IMR-90 (cell line): ENCODE data around the gene DCTD. TPM values are rescaled to one million over a fixed set of nuclear protein-coding genes. Genes with fewer than 3 reads are reported as not detected.

Experiments
- ATAC-seq: fragments of 200-7000 bp; cut with Tn5 transposase; 2 replicates; pipeline ENCODE4 v1.9.1; 2020; ENCODE audit warnings: low read depth, mild to moderate bottlenecking, moderate library complexity
- BruUV-seq: library from RNA; stranded (reverse); fragments of 400-500 nt; replicated peaks from 2 replicates; lab custom pipeline; 2021; lab: Mats Ljungman, UMichigan
- CTCF ChIA-PET: fragments of 300-600 bp; formaldehyde crosslinking; extraction: SDS; loops from one replicate; lab custom pipeline; 2021; ENCODE audit warnings: antibody characterized with exemption; lab: Yijun Ruan, JAX
- POLR2A ChIA-PET: fragments of 300-600 bp; sonication (Branson Sonifier 250); formaldehyde crosslinking; loops from one replicate; lab custom pipeline; 2022; ENCODE audit warnings: antibody characterized with exemption; ENCODE audit not compliant: unreplicated experiment; lab: Charles Lee
- DNase-seq: peaks from one replicate; pipeline ENCODE4 v3.0.0; 2013
- H2AFZ ChIP-seq: replicated peaks from 2 replicates; pipeline ENCODE3; 2013; ENCODE audit warnings: low read length, mild to moderate bottlenecking; ENCODE audit not compliant: poor library complexity
- H2AK5ac ChIP-seq: 2 replicates; pipeline ENCODE4 v1.6.1; 2013; ENCODE audit warnings: low read depth, low read length, inconsistent platforms
- H2AK9ac ChIP-seq: replicated peaks from 2 replicates; pipeline ENCODE3; 2013; ENCODE audit warnings: mild to moderate bottlenecking, low read depth, low read length, moderate library complexity; ENCODE audit not compliant: poor library complexity
- H2BK120ac ChIP-seq: 2 replicates; pipeline ENCODE4 v1.6.1; 2013; ENCODE audit warnings: low read depth, low read length, inconsistent platforms
- H2BK15ac ChIP-seq: 3 replicates; pipeline ENCODE4 v1.6.1; 2013; ENCODE audit warnings: low read depth, low read length, inconsistent platforms
- H2BK20ac ChIP-seq: 2 replicates; pipeline ENCODE4 v1.6.1; 2013; ENCODE audit warnings: low read depth, mild to moderate bottlenecking, inconsistent platforms, low read length, moderate library complexity
- H2BK5ac ChIP-seq: 2 replicates; pipeline ENCODE4 v1.6.1; 2013; ENCODE audit warnings: mild to moderate bottlenecking, low read depth, low read length, inconsistent platforms; ENCODE audit not compliant: poor library complexity, severe bottlenecking
- H3K14ac ChIP-seq: replicated peaks from 2 replicates; pipeline ENCODE4 v1.6.1; 2013; ENCODE audit warnings: low read depth, low read length, inconsistent platforms
- H3K18ac ChIP-seq: 2 replicates; pipeline ENCODE4 v1.6.1; 2013; ENCODE audit warnings: low read depth, low read length, control low read depth
- H3K23ac ChIP-seq: 2 replicates; pipeline ENCODE4 v1.6.1; 2013; ENCODE audit warnings: low read depth, low read length, inconsistent platforms
- H3K27ac ChIP-seq: 2 replicates; pipeline ENCODE4 v1.5.1; 2013; ENCODE audit warnings: mild to moderate bottlenecking, control low read depth, low read length; ENCODE audit not compliant: insufficient read depth
- H3K27me3 ChIP-seq: 2 replicates; pipeline ENCODE4 v1.6.1; 2013; ENCODE audit warnings: low read length; ENCODE audit not compliant: control insufficient read depth, insufficient read depth
- H3K36me3 ChIP-seq: 2 replicates; pipeline ENCODE4 v1.6.1; 2013; ENCODE audit warnings: low read length, mixed read lengths; ENCODE audit not compliant: control insufficient read depth, insufficient read depth
- H3K4ac ChIP-seq: 2 replicates; pipeline ENCODE4 v1.6.1; 2013; ENCODE audit warnings: low read depth, low read length, inconsistent platforms
- H3K4me1 ChIP-seq: 2 replicates; pipeline ENCODE4 v1.6.1; 2013; ENCODE audit warnings: low read length, mixed read lengths; ENCODE audit not compliant: control insufficient read depth, insufficient read depth
- H3K4me2 ChIP-seq: 2 replicates; pipeline ENCODE4 v1.6.1; 2013; ENCODE audit warnings: low read depth, mild to moderate bottlenecking, control low read depth, low read length, moderate library complexity
- H3K4me3 ChIP-seq: 2 replicates; pipeline ENCODE4 v1.5.1; 2013; ENCODE audit warnings: low read depth, mild to moderate bottlenecking, control low read depth, low read length, moderate library complexity; ENCODE audit not compliant: insufficient read depth
- H3K56ac ChIP-seq: 2 replicates; pipeline ENCODE4 v1.6.1; 2013; ENCODE audit warnings: low read length, inconsistent platforms; ENCODE audit not compliant: insufficient read depth; ENCODE audit errors: extremely low read depth
- H3K79me1 ChIP-seq, 2 experiments: 2 replicates each; pipeline ENCODE4 v1.6.1; 2013; ENCODE audit warnings: low read length in 2 of 2, inconsistent platforms in 1 of 2, low read depth in 1 of 2
- H3K9ac ChIP-seq: 2 replicates; pipeline ENCODE4 v1.6.1; 2013; ENCODE audit warnings: low read depth, low read length, control low read depth
- H3K9me1 ChIP-seq: 2 replicates; pipeline ENCODE4 v1.6.1; 2013; ENCODE audit warnings: low read length, inconsistent platforms; ENCODE audit not compliant: insufficient read depth
- H3K9me3 ChIP-seq: 2 replicates; pipeline ENCODE4 v1.6.1; 2013; ENCODE audit warnings: low read length; ENCODE audit not compliant: control insufficient read depth, insufficient read depth
- H4K20me1 ChIP-seq: 2 replicates; pipeline ENCODE4 v1.6.1; 2013; ENCODE audit warnings: low read length, inconsistent platforms; ENCODE audit not compliant: insufficient read depth
- H4K5ac ChIP-seq: 2 replicates; pipeline ENCODE4 v1.6.1; 2013; ENCODE audit warnings: mild to moderate bottlenecking, low read depth, low read length, control low read depth
- H4K8ac ChIP-seq, 2 experiments: 2 replicates each; pipeline ENCODE4 v1.6.1; 2013; ENCODE audit warnings: low read depth in 2 of 2, low read length in 2 of 2, control low read depth in 1 of 2, inconsistent platforms in 1 of 2
- H4K91ac ChIP-seq: 2 replicates; pipeline ENCODE4 v1.6.1; 2013; ENCODE audit warnings: low read depth, low read length, inconsistent platforms; ENCODE audit not compliant: insufficient read depth
- BHLHE40 ChIP-seq: fragments of 150-350 bp; IDR thresholded peaks from 2 replicates; pipeline ENCODE4 v1.6.1; 2016; ENCODE audit warnings: mild to moderate bottlenecking, low read depth, low read length
- MAFK ChIP-seq: IDR thresholded peaks from 2 replicates; pipeline ENCODE4 v1.6.1; 2012; ENCODE audit warnings: low read depth, low read length, improper control_type of control experiment
- MXI1 ChIP-seq: IDR thresholded peaks from 2 replicates; pipeline ENCODE4 v1.6.1; 2012; ENCODE audit warnings: low read depth, mild to moderate bottlenecking, low read length, moderate library complexity, borderline replicate concordance
- NFE2L2 ChIP-seq: fragments of 150-350 bp; IDR thresholded peaks from 2 replicates; pipeline ENCODE4 v1.6.1; 2016; ENCODE audit warnings: low read depth, mild to moderate bottlenecking, low read length
- POLR2A ChIP-seq: IDR thresholded peaks from 2 replicates; pipeline ENCODE4 v1.6.1; 2012; ENCODE audit warnings: mild to moderate bottlenecking, low read depth, low read length
- RCOR1 ChIP-seq: IDR thresholded peaks from 2 replicates; pipeline ENCODE4 v1.6.1; 2012; ENCODE audit warnings: mild to moderate bottlenecking, low read length, improper control_type of control experiment; ENCODE audit not compliant: insufficient replicate concordance
- RFX5 ChIP-seq: IDR thresholded peaks from 2 replicates; pipeline ENCODE4 v1.8.0; 2012; ENCODE audit warnings: low read depth, mild to moderate bottlenecking, low read length, moderate library complexity
- SMC3 ChIP-seq: fragments of 150-350 bp; IDR thresholded peaks from 2 replicates; pipeline ENCODE4 v1.6.1; 2016; ENCODE audit warnings: low read depth, mild to moderate bottlenecking, antibody characterized with exemption, low read length, moderate library complexity
- WGBS, 2 experiments: methylation state at CpG; one replicate each; pipeline versions ENCODE4 v1.1.5 to v1.1.7; 2013; ENCODE audit warnings: missing lambda C conversion rate in 2 of 2; ENCODE audit not compliant: insufficient read length in 1 of 2; ENCODE audit errors: extremely low coverage in 2 of 2; 5-methylcytosine and 5-hydroxymethylcytosine counted together
- dilution Hi-C: fragments of 300-500 bp; cut with HindIII; formaldehyde crosslinking; loops from one replicate; pipeline ENCODE4 v1.14.3; 2018; ENCODE audit warnings: low sequenced_read_pairs; ENCODE audit not compliant: unreplicated experiment
- in situ Hi-C: fragments of 300-500 bp; cut with MboI; formaldehyde crosslinking; loops from 3 replicates; pipeline ENCODE4 v1.14.3; 2019; ENCODE audit warnings: low sequenced_read_pairs, inconsistent platforms, mixed read lengths
- intact Hi-C: fragments of 100-400 bp; cut with micrococcal nuclease; formaldehyde crosslinking; loops from 2 replicates; pipeline ENCODE4 v1.10.0; 2022
- polyA plus RNA-seq, 3 experiments: library from polyadenylated mRNA; depleted of rRNA; stranded (reverse); fragments of >200 nt; gene quantifications; 2 replicates each; pipeline ENCODE4 v1.2.3, GENCODE V29; 2012; ENCODE audit warnings: low replicate concordance in 1 of 3
- total RNA-seq: library from RNA; depleted of rRNA; stranded (reverse); fragments of >200 nt; gene quantifications from 2 replicates; pipeline ENCODE4 v1.2.3, GENCODE V29; 2012
- TF ChIP-seq, protein P1 (sequence below): conservative IDR thresholded peaks from 2 replicates; pipeline ENCODE4 v1.5.1; 2012; ENCODE audit warnings: mild to moderate bottlenecking, low read depth, low read length, improper control_type of control experiment
- TF ChIP-seq, protein P2 (sequence below): fragments of 150-350 bp; IDR thresholded peaks from 2 replicates; pipeline ENCODE4 v1.6.1; 2017; ENCODE audit warnings: mild to moderate bottlenecking, antibody characterized with exemption, low read length, low read depth

DCTD gene
- total and polyA plus RNA-seq, 2 of the 4 experiments (the other 2 are of a cell fraction): 90.3 to 127 TPM

DNA sequence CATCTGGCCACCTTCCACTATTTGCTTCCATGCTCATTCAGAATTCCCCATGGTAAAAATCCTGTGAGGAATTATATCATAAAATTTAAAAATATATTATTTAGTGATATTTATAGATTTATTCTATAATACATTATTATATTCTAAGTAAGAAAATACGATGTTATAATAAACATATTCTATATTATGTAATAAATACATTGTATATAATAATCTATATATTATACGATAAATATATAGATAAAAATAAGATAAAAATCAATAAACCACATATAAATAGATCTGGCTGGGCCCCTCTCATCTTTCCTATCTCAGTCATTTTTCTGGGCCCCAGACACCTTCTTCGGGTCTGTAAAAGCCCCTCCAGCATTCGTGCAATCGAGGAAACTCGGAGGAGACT, 68.5 kb downstream of the DCTD start:
- Histone ChIP-seq H2AFZ (no peak overlapping the region), H2BK20ac (no peak overlapping the region), H3K4me2 (no peak overlapping the region), H3K27ac (no peak overlapping the region), H2AK5ac (no peak overlapping the region), H3K36me3 (no peaks in the 10 kb centered on the region), H3K9ac (no peak overlapping the region), H3K18ac (no peak overlapping the region), H3K4ac (no peak overlapping the region), H3K4me3 (no peak overlapping the region), H2AK9ac (no peak overlapping the region), H2BK15ac (no peak overlapping the region), H2BK5ac (no peak overlapping the region), H4K91ac (no peak overlapping the region), H4K5ac (no peak overlapping the region), H4K20me1 (no peaks in the 10 kb centered on the region), H3K27me3 (peaks cover 13% of the 10 kb centered on the region), H3K56ac (no peak overlapping the region), H3K23ac (no peak overlapping the region), H3K79me1 (no peaks in the 10 kb centered on the region), H2BK120ac (no peak overlapping the region), H3K14ac (no peak overlapping the region), H3K9me3 (peaks cover 8% of the 10 kb centered on the region), H3K9me1 (no peaks in the 10 kb centered on the region), H4K8ac (no peak overlapping the region), H3K4me1 (no peaks in the 10 kb centered on the region)
- BruUV-seq: no TSS peak
- dilution Hi-C loops (no loop called here), intact Hi-C loops (no loop called here), in situ Hi-C loops (no loop called here)
- DNase-seq: no peak
- ChIA-PET CTCF (no interaction called here), POLR2A (no interaction called here)
- ATAC-seq: no peak
- no peak for TF ChIP-seq NFE2L2
- TF ChIP-seq POLR2A: no peak
- no peak for TF ChIP-seq MAFK
- no peak for TF ChIP-seq RFX5
- TF ChIP-seq SMC3: no peak
- no peak for TF ChIP-seq MXI1
- TF ChIP-seq RCOR1: no peak
- TF ChIP-seq, protein P1, sequence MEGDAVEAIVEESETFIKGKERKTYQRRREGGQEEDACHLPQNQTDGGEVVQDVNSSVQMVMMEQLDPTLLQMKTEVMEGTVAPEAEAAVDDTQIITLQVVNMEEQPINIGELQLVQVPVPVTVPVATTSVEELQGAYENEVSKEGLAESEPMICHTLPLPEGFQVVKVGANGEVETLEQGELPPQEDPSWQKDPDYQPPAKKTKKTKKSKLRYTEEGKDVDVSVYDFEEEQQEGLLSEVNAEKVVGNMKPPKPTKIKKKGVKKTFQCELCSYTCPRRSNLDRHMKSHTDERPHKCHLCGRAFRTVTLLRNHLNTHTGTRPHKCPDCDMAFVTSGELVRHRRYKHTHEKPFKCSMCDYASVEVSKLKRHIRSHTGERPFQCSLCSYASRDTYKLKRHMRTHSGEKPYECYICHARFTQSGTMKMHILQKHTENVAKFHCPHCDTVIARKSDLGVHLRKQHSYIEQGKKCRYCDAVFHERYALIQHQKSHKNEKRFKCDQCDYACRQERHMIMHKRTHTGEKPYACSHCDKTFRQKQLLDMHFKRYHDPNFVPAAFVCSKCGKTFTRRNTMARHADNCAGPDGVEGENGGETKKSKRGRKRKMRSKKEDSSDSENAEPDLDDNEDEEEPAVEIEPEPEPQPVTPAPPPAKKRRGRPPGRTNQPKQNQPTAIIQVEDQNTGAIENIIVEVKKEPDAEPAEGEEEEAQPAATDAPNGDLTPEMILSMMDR: no peak
- no peak for TF ChIP-seq BHLHE40
- TF ChIP-seq, protein P2, sequence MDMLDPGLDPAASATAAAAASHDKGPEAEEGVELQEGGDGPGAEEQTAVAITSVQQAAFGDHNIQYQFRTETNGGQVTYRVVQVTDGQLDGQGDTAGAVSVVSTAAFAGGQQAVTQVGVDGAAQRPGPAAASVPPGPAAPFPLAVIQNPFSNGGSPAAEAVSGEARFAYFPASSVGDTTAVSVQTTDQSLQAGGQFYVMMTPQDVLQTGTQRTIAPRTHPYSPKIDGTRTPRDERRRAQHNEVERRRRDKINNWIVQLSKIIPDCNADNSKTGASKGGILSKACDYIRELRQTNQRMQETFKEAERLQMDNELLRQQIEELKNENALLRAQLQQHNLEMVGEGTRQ: no peak
- no CpG with 5 or more reads among the region's 6 CpGs for WGBS, 2 experiments
